OCI-LY3 (cell line): ENCODE results near the gene SULT4A1.

Source experiments
- H2AFZ ChIP-seq: fragments of 200-600, 300-600 bp; shearing (Covaris generic); 2 replicates; pipeline ENCODE4 v1.6.0; 2014; ENCODE audit warnings: antibody characterized with exemption, low read depth, low read length
- H3K27ac ChIP-seq: fragments of 200-600, 300-600 bp; sonication (generic); 2 replicates; pipeline ENCODE4 v1.5.1; 2014; ENCODE audit warnings: mild to moderate bottlenecking, low read length, moderate library complexity, mixed read lengths
- H3K27me3 ChIP-seq: fragments of 200-600, 300-600 bp; sonication (generic); 2 replicates; pipeline ENCODE4 v1.6.1; 2014; ENCODE audit warnings: low read depth, low read length, mixed read lengths
- H3K36me3 ChIP-seq: fragments of 200-600, 300-600 bp; sonication (generic); replicated peaks from 2 replicates; pipeline ENCODE3; 2014; ENCODE audit warnings: low read depth, low read length, mixed read lengths
- H3K4me1 ChIP-seq: fragments of 300-600, 200-600 bp; sonication (generic); 2 replicates; pipeline ENCODE4 v1.6.1; 2014; ENCODE audit warnings: low read length, mixed read lengths
- H3K4me2 ChIP-seq: fragments of 200-600, 300-600 bp; sonication (generic); 2 replicates; pipeline ENCODE4 v1.6.1; 2014; ENCODE audit warnings: low read length, mixed read lengths
- H3K4me3 ChIP-seq: fragments of 300-600, 200-600 bp; sonication (generic); 2 replicates; pipeline ENCODE4 v1.5.1; 2014; ENCODE audit warnings: antibody characterized with exemption, mild to moderate bottlenecking, low read length, moderate library complexity
- H3K79me2 ChIP-seq: fragments of 300-600, 200-600 bp; shearing (Covaris generic); 2 replicates; pipeline ENCODE4 v1.6.1; 2014; ENCODE audit warnings: mild to moderate bottlenecking, low read length, mixed read lengths
- H3K9ac ChIP-seq: fragments of 300-600, 200-600 bp; shearing (Covaris generic); 2 replicates; pipeline ENCODE4 v1.6.0; 2014; ENCODE audit warnings: mild to moderate bottlenecking, low read length, moderate library complexity
- H3K9me3 ChIP-seq: fragments of 200-600, 300-600 bp; shearing (Covaris generic); 2 replicates; pipeline ENCODE4 v1.6.1; 2014; ENCODE audit warnings: low read length, mixed read lengths; ENCODE audit not compliant: insufficient read depth
- H4K20me1 ChIP-seq: fragments of 200-600, 300-600 bp; sonication (generic); 2 replicates; pipeline ENCODE4 v1.6.1; 2016; ENCODE audit warnings: low read length, mixed read lengths; ENCODE audit not compliant: insufficient read depth
- EZH2phosphoT487 ChIP-seq: fragments of 200-600 bp; shearing (Covaris generic); IDR thresholded peaks from 2 replicates; pipeline ENCODE4 v1.6.1; 2018; ENCODE audit warnings: antibody characterized with exemption, mixed run types, low read depth
- TF ChIP-seq, protein P1 (sequence below): fragments of 200-600, 300-600 bp; sonication (generic); IDR thresholded peaks from 2 replicates; pipeline ENCODE4 v1.5.1; 2014; ENCODE audit warnings: antibody characterized with exemption, low read length, low read depth

Gene SULT4A1

DNA sequence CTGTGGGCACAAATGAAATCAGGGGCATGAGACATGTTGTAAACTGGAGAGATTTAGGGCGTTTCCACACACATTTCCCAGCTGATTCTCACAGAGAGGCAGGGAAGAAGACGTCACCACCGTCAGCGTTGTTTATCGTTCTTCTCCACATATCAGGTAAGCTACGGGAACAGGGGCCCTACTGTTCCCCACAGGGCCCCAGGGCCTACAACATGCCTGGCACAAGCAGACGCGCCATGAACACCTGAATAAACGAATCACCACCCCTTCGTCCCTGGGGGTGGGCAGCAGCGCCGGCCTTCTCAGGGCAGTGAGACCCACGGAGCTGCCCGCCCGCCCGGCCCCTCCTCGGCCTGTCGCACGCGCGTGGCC is 50.5 kb downstream of the SULT4A1 start:
- H4K20me1 ChIP-seq: no peaks in the 10 kb centered on the region
- TF ChIP-seq EZH2phosphoT487: no peak
- TF ChIP-seq, protein P1, sequence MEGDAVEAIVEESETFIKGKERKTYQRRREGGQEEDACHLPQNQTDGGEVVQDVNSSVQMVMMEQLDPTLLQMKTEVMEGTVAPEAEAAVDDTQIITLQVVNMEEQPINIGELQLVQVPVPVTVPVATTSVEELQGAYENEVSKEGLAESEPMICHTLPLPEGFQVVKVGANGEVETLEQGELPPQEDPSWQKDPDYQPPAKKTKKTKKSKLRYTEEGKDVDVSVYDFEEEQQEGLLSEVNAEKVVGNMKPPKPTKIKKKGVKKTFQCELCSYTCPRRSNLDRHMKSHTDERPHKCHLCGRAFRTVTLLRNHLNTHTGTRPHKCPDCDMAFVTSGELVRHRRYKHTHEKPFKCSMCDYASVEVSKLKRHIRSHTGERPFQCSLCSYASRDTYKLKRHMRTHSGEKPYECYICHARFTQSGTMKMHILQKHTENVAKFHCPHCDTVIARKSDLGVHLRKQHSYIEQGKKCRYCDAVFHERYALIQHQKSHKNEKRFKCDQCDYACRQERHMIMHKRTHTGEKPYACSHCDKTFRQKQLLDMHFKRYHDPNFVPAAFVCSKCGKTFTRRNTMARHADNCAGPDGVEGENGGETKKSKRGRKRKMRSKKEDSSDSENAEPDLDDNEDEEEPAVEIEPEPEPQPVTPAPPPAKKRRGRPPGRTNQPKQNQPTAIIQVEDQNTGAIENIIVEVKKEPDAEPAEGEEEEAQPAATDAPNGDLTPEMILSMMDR: no peak
- peak overlapping the region; percentile 99 for H3K4me2 ChIP-seq
- peak overlapping the region; percentile 63 for H2AFZ ChIP-seq
- H3K9ac ChIP-seq: peak overlapping the region; percentile 98; the same call in 1 of the 2 replicates
- no peak overlapping the region for H3K27ac ChIP-seq
- H3K27me3 ChIP-seq: no peaks in the 10 kb centered on the region
- H3K79me2 ChIP-seq: peaks cover 8% of the 10 kb centered on the region
- peaks cover 13% of the 10 kb centered on the region for H3K4me1 ChIP-seq
- no peaks in the 10 kb centered on the region for H3K9me3 ChIP-seq
- H3K36me3 ChIP-seq: no peaks in the 10 kb centered on the region
- H3K4me3 ChIP-seq: peak overlapping the region; percentile 93

DNA sequence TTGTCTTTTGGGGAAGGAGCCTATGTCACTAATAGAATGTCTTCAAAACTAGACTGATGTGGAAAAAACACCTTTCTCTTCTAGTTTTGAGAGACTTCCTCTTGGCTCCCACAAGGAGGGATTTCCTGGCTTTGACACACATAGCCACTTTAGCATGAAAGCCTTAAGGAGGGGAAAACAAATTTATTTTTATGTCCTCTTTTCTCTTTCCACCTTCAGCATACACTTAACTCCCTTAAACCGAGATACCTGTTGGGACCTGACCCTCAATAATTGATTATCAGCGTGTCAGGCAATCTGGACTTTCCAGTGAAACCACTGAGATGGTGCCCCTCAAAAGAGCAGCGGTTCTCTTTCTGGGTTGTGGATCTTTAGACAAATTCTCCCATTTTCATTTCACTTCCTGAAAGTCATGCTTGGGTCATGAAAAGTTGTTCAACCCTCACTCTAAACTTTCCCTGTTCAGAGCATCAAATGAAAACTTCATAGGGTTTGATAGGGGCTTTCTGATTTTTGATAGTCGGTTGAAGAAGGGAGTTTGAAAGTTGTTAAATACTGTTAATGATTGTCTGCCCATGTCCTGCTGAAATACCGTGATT is 59.3 kb downstream of the SULT4A1 start:
- Histone ChIP-seq H4K20me1 (no peaks in the 10 kb centered on the region), H3K4me2 (no peak overlapping the region), H3K79me2 (no peaks in the 10 kb centered on the region), H3K27me3 (peaks cover 29% of the 10 kb centered on the region; the same call in 1 of the 2 replicates), H3K9ac (no peak overlapping the region), H3K4me3 (no peak overlapping the region), H3K36me3 (no peaks in the 10 kb centered on the region), H2AFZ (no peak overlapping the region), H3K9me3 (no peaks in the 10 kb centered on the region), H3K27ac (no peak overlapping the region), H3K4me1 (peaks cover 11% of the 10 kb centered on the region)
- TF ChIP-seq EZH2phosphoT487: no peak
- TF ChIP-seq, protein P1: no peak

DNA sequence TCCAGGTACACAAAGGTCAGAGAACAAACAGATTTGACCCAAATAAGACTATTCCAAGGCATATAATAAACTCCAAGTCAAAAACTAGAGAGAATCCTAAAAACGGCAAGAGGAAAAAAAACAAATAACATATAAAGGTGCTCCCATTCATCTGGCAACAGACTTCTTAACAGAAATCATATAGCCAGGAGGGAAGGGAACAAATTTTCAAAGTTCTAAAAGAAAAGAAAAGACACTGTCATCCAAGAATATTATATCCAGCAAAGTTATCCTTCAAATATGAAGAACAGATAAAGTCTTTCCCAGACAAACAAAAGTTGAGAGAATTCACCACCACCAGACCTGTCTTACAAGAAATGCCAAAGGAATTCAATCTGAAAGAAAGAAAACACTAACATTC is 61.3 kb downstream of the SULT4A1 start:
- no peak overlapping the region for H2AFZ ChIP-seq
- H3K4me1 ChIP-seq: peaks cover 11% of the 10 kb centered on the region
- TF ChIP-seq, protein P1: no peak
- TF ChIP-seq EZH2phosphoT487: no peak
- no peaks in the 10 kb centered on the region for H3K36me3 ChIP-seq
- no peak overlapping the region for H3K4me2 ChIP-seq
- no peak overlapping the region for H3K27ac ChIP-seq
- no peak overlapping the region for H3K9ac ChIP-seq
- no peaks in the 10 kb centered on the region for H3K9me3 ChIP-seq
- no peak overlapping the region for H3K4me3 ChIP-seq
- H4K20me1 ChIP-seq: no peaks in the 10 kb centered on the region
- no peaks in the 10 kb centered on the region for H3K79me2 ChIP-seq
- peaks cover 30% of the 10 kb centered on the region; the same call in 1 of the 2 replicates for H3K27me3 ChIP-seq

DNA sequence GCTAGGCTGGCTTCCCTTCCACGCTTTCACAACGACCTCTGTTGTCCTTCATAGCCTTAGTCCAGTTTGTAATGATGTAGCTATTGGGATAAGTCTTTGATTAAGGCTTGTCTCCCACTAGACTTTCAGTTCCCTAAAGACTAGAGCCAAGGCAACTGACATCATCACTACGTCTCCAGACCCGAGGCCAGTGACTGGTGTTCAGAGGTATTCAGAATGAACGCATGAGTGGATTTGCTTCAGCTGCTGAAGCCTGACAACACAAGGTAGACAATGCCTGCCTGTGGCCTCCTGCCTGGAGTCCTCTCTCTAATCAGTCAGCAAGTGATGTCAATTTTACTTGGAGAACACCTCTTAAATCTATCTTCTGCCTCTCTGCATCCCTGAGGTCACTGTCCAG is 63.8 kb downstream of the SULT4A1 start:
- peak overlapping the region; percentile 2; the same call in 1 of the 2 replicates for H3K4me2 ChIP-seq
- H3K9ac ChIP-seq: no peak overlapping the region
- no peaks in the 10 kb centered on the region for H3K36me3 ChIP-seq
- no peak overlapping the region for H2AFZ ChIP-seq
- no peaks in the 10 kb centered on the region for H3K79me2 ChIP-seq
- H3K4me1 ChIP-seq: peaks cover 11% of the 10 kb centered on the region
- TF ChIP-seq, protein P1: no peak
- no peak for TF ChIP-seq EZH2phosphoT487
- no peaks in the 10 kb centered on the region for H4K20me1 ChIP-seq
- H3K27ac ChIP-seq: no peak overlapping the region
- H3K27me3 ChIP-seq: peaks cover 40% of the 10 kb centered on the region
- H3K9me3 ChIP-seq: no peaks in the 10 kb centered on the region
- H3K4me3 ChIP-seq: no peak overlapping the region
